HepG2 (cell line): Measurements from ENCODE around the gene CLEC11A. TPM values are rescaled to one million over a fixed set of nuclear protein-coding genes. Genes with fewer than 3 reads are reported as not detected.

Source experiments
- ATAC-seq: fragments of 200-7000 bp; cut with Tn5 transposase; 3 replicates; pipeline ENCODE4 v1.9.1; 2020; ENCODE audit warnings: mild to moderate bottlenecking, moderate library complexity
- BruUV-seq: library from RNA; stranded (reverse); fragments of 400-500 nt; replicated peaks from 2 replicates; lab custom pipeline; 2021; lab: Mats Ljungman, UMichigan
- CTCF ChIA-PET: fragments of 300-600 bp; formaldehyde crosslinking; extraction: SDS; loops from one replicate; lab custom pipeline; 2021; ENCODE audit warnings: low total read pairs, inconsistent platforms, low intra/inter-chr PET ratio; lab: Yijun Ruan, JAX
- POLR2A ChIA-PET: fragments of 350-600 bp; sonication (Branson Sonifier 250); formaldehyde crosslinking; loops from one replicate; lab custom pipeline; 2020; ENCODE audit warnings: antibody characterized with exemption, inconsistent platforms; lab: Yijun Ruan, JAX
- DNase-seq: peaks from one replicate; pipeline ENCODE4 v3.0.0-alpha.2; 2015; ENCODE audit warnings: low spot score
- FAIRE-seq: peaks from 3 replicates; lab custom pipeline; 2011; peaks lifted over from hg19 to GRCh38; lab: Jason Lieb, UNC
- H2AFZ ChIP-seq: one replicate; pipeline ENCODE4 v1.6.1; 2011; ENCODE audit warnings: low read length, inconsistent platforms
- H3K27ac ChIP-seq: fragments of 300-600 bp; 3 replicates; pipeline ENCODE4 v1.8.0; 2011; ENCODE audit warnings: mixed run types, mild to moderate bottlenecking, mixed read lengths, low read length, inconsistent platforms; ENCODE audit not compliant: insufficient read depth; ENCODE audit errors: extremely low read length
- H3K27me3 ChIP-seq, 2 experiments: fragments of 200-600 bp in 1 of 2; 2 replicates in 1 of 2; 3 replicates in 1 of 2; pipeline versions ENCODE4 v1.6.0 to v1.8.0; 2011; ENCODE audit warnings: low read length in 2 of 2, mild to moderate bottlenecking in 2 of 2, moderate library complexity in 2 of 2, inconsistent platforms in 1 of 2; ENCODE audit not compliant: insufficient read depth in 2 of 2, control insufficient read depth in 1 of 2
- H3K36me3 ChIP-seq, 2 experiments: fragments of 200-600 bp in 1 of 2; replicated peaks in 1 of 2; 2 replicates in 1 of 2; 3 replicates in 1 of 2; pipeline versions ENCODE4 v1.5.1 to v1.8.0; 2011; ENCODE audit warnings: low read length in 2 of 2, inconsistent platforms in 1 of 2; ENCODE audit not compliant: insufficient read depth in 2 of 2, control insufficient read depth in 1 of 2
- H3K4me1 ChIP-seq: 2 replicates; pipeline ENCODE4 v1.5.1; 2012; ENCODE audit warnings: low read length, inconsistent platforms; ENCODE audit not compliant: insufficient read depth
- H3K4me2 ChIP-seq: 2 replicates; pipeline ENCODE4 v1.6.0; 2011; ENCODE audit warnings: low read depth, low read length, inconsistent platforms
- H3K4me3 ChIP-seq, 3 experiments: fragments of 200-600 bp in 1 of 3; sonication (generic), shearing (Covaris generic) in 1 of 3; replicated peaks in 1 of 3; 2 replicates each; pipeline ENCODE4 v1.5.1; 2011 to 2016; ENCODE audit warnings: low read length in 3 of 3, inconsistent platforms in 2 of 3, low read depth in 2 of 3, mild to moderate bottlenecking in 2 of 3, control low read depth in 1 of 3, mixed read lengths in 1 of 3; ENCODE audit not compliant: insufficient read depth in 1 of 3
- H3K79me2 ChIP-seq: one replicate; pipeline ENCODE4 v1.6.1; 2011; ENCODE audit warnings: low read length, inconsistent platforms; ENCODE audit not compliant: insufficient read depth
- H3K9ac ChIP-seq: 2 replicates; pipeline ENCODE4 v1.6.0; 2011; ENCODE audit warnings: mild to moderate bottlenecking, low read depth, low read length, inconsistent platforms; ENCODE audit not compliant: insufficient read depth
- H3K9me3 ChIP-seq: 2 replicates; pipeline ENCODE4 v1.5.1; 2012; ENCODE audit warnings: mild to moderate bottlenecking, low read length
- H4K20me1 ChIP-seq: 2 replicates; pipeline ENCODE4 v1.6.0; 2011; ENCODE audit warnings: inconsistent platforms, mild to moderate bottlenecking, low read length, moderate library complexity; ENCODE audit not compliant: insufficient read depth
- E2F5 ChIP-seq: sonication (generic); formaldehyde crosslinking; conservative IDR thresholded peaks from 2 replicates; pipeline ENCODE4 v1.4.0; 2020; ENCODE audit warnings: missing genetic modification reagents
- GPBP1L1 ChIP-seq: sonication (generic); formaldehyde crosslinking; IDR thresholded peaks from 2 replicates; pipeline ENCODE4 v1.5.0; 2020; ENCODE audit warnings: mild to moderate bottlenecking, missing genetic modification reagents
- GTF3A ChIP-seq: sonication (generic); formaldehyde crosslinking; conservative IDR thresholded peaks from 2 replicates; pipeline ENCODE4 v1.4.0; 2020; ENCODE audit warnings: mild to moderate bottlenecking, missing genetic modification reagents
- HNF4A ChIP-seq: sonication (generic); formaldehyde crosslinking; IDR thresholded peaks from 2 replicates; pipeline ENCODE4 v1.4.0; 2020; ENCODE audit warnings: missing genetic modification reagents
- KLF16 ChIP-seq, 2 experiments: sonication (generic) in 1 of 2; formaldehyde crosslinking in 1 of 2; IDR thresholded peaks; 2 replicates each; pipeline versions ENCODE4 v1.6.1 to v1.8.0; 2016 to 2023; ENCODE audit warnings: missing genetic modification reagents in 2 of 2, missing compliant biosample characterization in 1 of 2
- NCOA5 ChIP-seq: sonication (generic); formaldehyde crosslinking; IDR thresholded peaks from 2 replicates; pipeline ENCODE4 v1.4.0; 2020; ENCODE audit warnings: missing genetic modification reagents
- NKX3-1 ChIP-seq: sonication (generic); formaldehyde crosslinking; IDR thresholded peaks from 2 replicates; pipeline ENCODE4 v1.5.0; 2020; ENCODE audit warnings: missing genetic modification reagents
- SP1 ChIP-seq, 2 experiments: fragments of 450-650 bp in 1 of 2; sonication (generic) in 1 of 2; formaldehyde crosslinking in 1 of 2; IDR thresholded peaks; 2 replicates each; pipeline versions ENCODE4 v1.4.0 to v1.6.1; 2016 to 2020; ENCODE audit warnings: missing genetic modification reagents in 1 of 2
- ZBTB20 ChIP-seq: sonication (generic); formaldehyde crosslinking; IDR thresholded peaks from 2 replicates; pipeline ENCODE4 v1.8.1; 2023; ENCODE audit warnings: missing genetic modification reagents, low read depth, mild to moderate bottlenecking, borderline replicate concordance
- ZNF256 ChIP-seq: sonication (generic); formaldehyde crosslinking; conservative IDR thresholded peaks from 2 replicates; pipeline ENCODE4 v1.4.0; 2020; ENCODE audit warnings: missing genetic modification reagents
- ZNF556 ChIP-seq: sonication (generic); formaldehyde crosslinking; IDR thresholded peaks from 2 replicates; pipeline ENCODE4 v1.4.0; 2020; ENCODE audit warnings: mild to moderate bottlenecking, missing genetic modification reagents, borderline replicate concordance
- ZNF589 ChIP-seq: sonication (generic); formaldehyde crosslinking; conservative IDR thresholded peaks from 2 replicates; pipeline ENCODE4 v1.8.0; 2022; ENCODE audit warnings: mild to moderate bottlenecking, moderate library complexity, missing genetic modification reagents
- ZSCAN22 ChIP-seq: sonication (generic); formaldehyde crosslinking; IDR thresholded peaks from 2 replicates; pipeline ENCODE4 v1.4.0; 2020; ENCODE audit warnings: mild to moderate bottlenecking, missing genetic modification reagents
- ZSCAN31 ChIP-seq: sonication (generic); formaldehyde crosslinking; IDR thresholded peaks from 2 replicates; pipeline ENCODE4 v1.5.0; 2020; ENCODE audit warnings: low read depth, mild to moderate bottlenecking, missing genetic modification reagents
- ZUFSP ChIP-seq: sonication (generic); formaldehyde crosslinking; IDR thresholded peaks from 2 replicates; pipeline ENCODE4 v1.9.0; 2021; ENCODE audit warnings: missing genetic modification reagents, mild to moderate bottlenecking, borderline replicate concordance
- WGBS: methylation state at CpG from one replicate; pipeline ENCODE4 v1.1.6; 2017; ENCODE audit warnings: low lambda C conversion rate; 5-methylcytosine and 5-hydroxymethylcytosine counted together
- in situ Hi-C: cut with HindIII; loops from 2 replicates; pipeline ENCODE4 v1.10.0; 2017; ENCODE audit warnings: low pct_unique_long_range_greater_than_20kb; ENCODE audit not compliant: extremely low pct_ligation_motif_present
- intact Hi-C: fragments of 100-400 bp; cut with micrococcal nuclease; formaldehyde crosslinking; loops from one replicate; pipeline ENCODE4 v1.10.0; 2022; ENCODE audit not compliant: unreplicated experiment
- polyA plus RNA-seq, 8 experiments: library from polyadenylated mRNA; depleted of rRNA in 3 of 8; stranded (reverse) in 7 of 8; unstranded in 1 of 8; fragments of >200 nt; fragmentation: Illumina TruSeq in 4 of 8; extraction: Trizol in 4 of 8; gene quantifications; 2 replicates each; pipeline versions ENCODE4 v1.2.1 to v1.2.3, GENCODE V29; 2011 to 2016; ENCODE audit warnings: low read depth in 4 of 8, missing spikeins in 1 of 8, mixed read lengths in 1 of 8; ENCODE audit not compliant: insufficient read depth in 1 of 8
- total RNA-seq, 5 experiments: library from RNA; depleted of rRNA; stranded (reverse); fragments of >200 nt; fragmentation: Illumina TruSeq; extraction: Trizol; gene quantifications; 2 replicates each; pipeline ENCODE4 v1.2.3, GENCODE V29; 2016; ENCODE audit warnings: low read depth in 1 of 5
- TF ChIP-seq, protein P1 (sequence below): sonication (generic); formaldehyde crosslinking; IDR thresholded peaks from 2 replicates; pipeline ENCODE4 v1.4.0; 2020; ENCODE audit warnings: mild to moderate bottlenecking, missing genetic modification reagents

CLEC11A gene
- total and polyA plus RNA-seq, 2 of the 13 experiments (the other 11 are each of a cell fraction or from before 2014, with no cell fraction given): not detected

- Histone ChIP-seq H3K4me2 (no peak overlapping the region), H3K9ac (no peak overlapping the region), H4K20me1 (no peaks in the 10 kb centered on the region), H3K79me2 (no peaks in the 10 kb centered on the region), H3K4me1 (no peaks in the 10 kb centered on the region), H2AFZ (no peak overlapping the region), H3K4me3 (no peak overlapping the region), H3K36me3 (no peaks in the 10 kb centered on the region), H3K9me3 (no peaks in the 10 kb centered on the region), H3K27ac (no peak overlapping the region), H3K27me3 (peaks cover 9 to 53% of the 10 kb centered on the region in 2 experiments; a peak in 4 of 5 replicates)
- no peak for DNase-seq
- no peak for FAIRE-seq
- CTCF ChIA-PET: no interaction called here
- intact Hi-C loops (no loop called here), in situ Hi-C loops (no loop called here)
- 4% methylated on average over 9 of the region's 23 CpGs for WGBS
- no peak for TF ChIP-seq SP1 (IDR thresholded peaks at IDR 0.05)
- no peak for TF ChIP-seq SP1 (CRISPR knock-in tag; IDR thresholded peaks at IDR 0.05)
- TF ChIP-seq ZUFSP (CRISPR knock-in tag): no peak
- no peak for TF ChIP-seq ZSCAN22 (CRISPR knock-in tag)
- TF ChIP-seq, protein P1, sequence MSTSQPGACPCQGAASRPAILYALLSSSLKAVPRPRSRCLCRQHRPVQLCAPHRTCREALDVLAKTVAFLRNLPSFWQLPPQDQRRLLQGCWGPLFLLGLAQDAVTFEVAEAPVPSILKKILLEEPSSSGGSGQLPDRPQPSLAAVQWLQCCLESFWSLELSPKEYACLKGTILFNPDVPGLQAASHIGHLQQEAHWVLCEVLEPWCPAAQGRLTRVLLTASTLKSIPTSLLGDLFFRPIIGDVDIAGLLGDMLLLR (CRISPR knock-in tag): no peak
- no peak for TF ChIP-seq ZNF589 (CRISPR knock-in tag)
- TF ChIP-seq NKX3-1 (CRISPR knock-in tag): no peak
- TF ChIP-seq ZBTB20 (CRISPR knock-in tag): no peak
- no peak for TF ChIP-seq ZNF256
- TF ChIP-seq GPBP1L1 (CRISPR knock-in tag): no peak
- no peak for TF ChIP-seq ZSCAN31
- TF ChIP-seq HNF4A (CRISPR knock-in tag): no peak
- no peak for TF ChIP-seq NCOA5 (CRISPR knock-in tag)
- no peak for TF ChIP-seq ZNF556 (CRISPR knock-in tag)
- TF ChIP-seq KLF16 (CRISPR knock-in tag; IDR thresholded peaks at IDR 0.05): no peak
- TF ChIP-seq E2F5: no peak
- no peak for TF ChIP-seq GTF3A
- BruUV-seq: no TSS peak
- ATAC-seq: no peak
- POLR2A ChIA-PET: no interaction called here
Observed at GRCh38 chr19:50717026-50717723, 6.0 kb upstream of the CLEC11A start.
